K562 (cell line): ENCODE measurements around the gene FDX1. TPM values are rescaled to one million over a fixed set of nuclear protein-coding genes. Genes with fewer than 3 reads are reported as not detected.

Experiments used
- ATAC-seq: fragments of 200-7000 bp; cut with Tn5 transposase; 3 replicates; pipeline ENCODE4 v1.9.1; 2020; ENCODE audit warnings: moderate library complexity
- BruUV-seq: library from RNA; stranded (reverse); fragments of 400-500 nt; replicated peaks from 2 replicates; lab custom pipeline; 2021; lab: Mats Ljungman, UMichigan
- CTCF ChIA-PET: fragments of 300-600 bp; formaldehyde crosslinking; extraction: SDS; loops from one replicate; lab custom pipeline; 2021; ENCODE audit warnings: low intra/inter-chr PET ratio; lab: Yijun Ruan, JAX
- POLR2A ChIA-PET: fragments of 300-600, 350-650 bp; sonication (Branson Sonifier 250); formaldehyde crosslinking; extraction: SDS; loops from one replicate; lab custom pipeline; 2021; ENCODE audit warnings: antibody characterized with exemption, inconsistent platforms; lab: Yijun Ruan, JAX
- DNase-seq, 4 experiments: peaks; one replicate each; pipeline versions ENCODE4 v3.0.0 to v3.0.0-alpha.2; 2011 to 2018; ENCODE audit warnings: low spot score in 3 of 4, mixed read lengths in 3 of 4; ENCODE audit errors: extremely low read depth in 1 of 4
- FAIRE-seq: peaks from 2 replicates; lab custom pipeline; 2011; peaks lifted over from hg19 to GRCh38; lab: Jason Lieb, UNC
- H2AFZ ChIP-seq: 2 replicates; pipeline ENCODE4 v1.6.0; 2011; ENCODE audit warnings: low read depth, low read length, control low read depth, inconsistent platforms
- H3K27ac ChIP-seq: fragments of 200-600 bp; 3 replicates; pipeline ENCODE4 v1.8.0; 2011; ENCODE audit warnings: low read depth, mild to moderate bottlenecking, control low read depth, inconsistent platforms, low read length, moderate library complexity, mixed read lengths; ENCODE audit errors: extremely low read depth
- H3K27me3 ChIP-seq, 2 experiments: fragments of 300-600 bp in 1 of 2; 2 replicates in 1 of 2; 3 replicates in 1 of 2; pipeline versions ENCODE4 v1.6.0 to v1.8.0; 2011; ENCODE audit warnings: inconsistent platforms in 2 of 2, low read length in 2 of 2, mild to moderate bottlenecking in 1 of 2, mixed read lengths in 1 of 2, moderate library complexity in 1 of 2; ENCODE audit not compliant: control insufficient read depth in 2 of 2, insufficient read depth in 2 of 2
- H3K36me3 ChIP-seq: fragments of 300-600 bp; 3 replicates; pipeline ENCODE4 v1.8.0; 2011; ENCODE audit warnings: mild to moderate bottlenecking, low read length, inconsistent platforms; ENCODE audit not compliant: control insufficient read depth, insufficient read depth
- H3K4me1 ChIP-seq, 2 experiments: fragments of 200-600 bp in 1 of 2; replicated peaks in 1 of 2; 2 replicates in 1 of 2; 3 replicates in 1 of 2; pipeline versions ENCODE4 v1.5.1 to v1.8.0; 2011; ENCODE audit warnings: inconsistent platforms in 2 of 2, low read length in 2 of 2, mild to moderate bottlenecking in 1 of 2, mixed read lengths in 1 of 2, moderate library complexity in 1 of 2; ENCODE audit not compliant: control insufficient read depth in 2 of 2, insufficient read depth in 2 of 2
- H3K4me2 ChIP-seq: 2 replicates; pipeline ENCODE4 v1.6.1; 2011; ENCODE audit warnings: low read length, control low read depth, inconsistent platforms, mixed read lengths; ENCODE audit not compliant: insufficient read depth
- H3K4me3 ChIP-seq: fragments of 200-600 bp; sonication (generic), shearing (Covaris generic); 2 replicates; pipeline ENCODE4 v1.5.1; 2016; ENCODE audit warnings: control low read depth, inconsistent platforms
- H3K79me2 ChIP-seq: fragments of 200-600 bp; 3 replicates; pipeline ENCODE4 v1.8.0; 2011; ENCODE audit warnings: low read length, inconsistent platforms; ENCODE audit not compliant: control insufficient read depth, insufficient read depth
- H3K9ac ChIP-seq, 2 experiments: 2 replicates each; pipeline versions ENCODE4 v1.6.0 to v1.6.1; 2011; ENCODE audit warnings: low read depth in 2 of 2, low read length in 2 of 2, control low read depth in 1 of 2, inconsistent platforms in 1 of 2, mild to moderate bottlenecking in 1 of 2, mixed read lengths in 1 of 2; ENCODE audit not compliant: insufficient read depth in 1 of 2
- H3K9me1 ChIP-seq: one replicate; pipeline ENCODE4 v1.6.0; 2011; ENCODE audit warnings: inconsistent platforms, mild to moderate bottlenecking, low read length, moderate library complexity; ENCODE audit not compliant: control insufficient read depth, insufficient read depth
- H3K9me3 ChIP-seq: replicated peaks from 2 replicates; pipeline ENCODE4 v1.5.1; 2011; ENCODE audit warnings: low read depth, low read length, inconsistent platforms; ENCODE audit not compliant: control insufficient read depth, insufficient read depth
- H4K20me1 ChIP-seq: replicated peaks from 2 replicates; pipeline ENCODE4 v1.6.1; 2011; ENCODE audit warnings: low read length, inconsistent platforms, mixed read lengths; ENCODE audit not compliant: control insufficient read depth, insufficient read depth
- BCOR ChIP-seq: fragments of 450-650 bp; IDR thresholded peaks from 2 replicates; pipeline ENCODE4 v1.6.1; 2016
- C11orf30 ChIP-seq: fragments of 450-650 bp; IDR thresholded peaks from 2 replicates; pipeline ENCODE4 v1.6.1; 2016; ENCODE audit warnings: low read depth, mild to moderate bottlenecking
- CEBPB ChIP-seq: fragments of 450-650 bp; IDR thresholded peaks from 2 replicates; pipeline ENCODE4 v1.6.1; 2016; ENCODE audit warnings: missing genetic modification characterization, missing compliant biosample characterization
- DPF2 ChIP-seq: fragments of 450-650 bp; IDR thresholded peaks from 2 replicates; pipeline ENCODE4 v1.6.1; 2016
- FOXJ2 ChIP-seq: fragments of 200-800 bp; sonication (Bioruptor generic); IDR thresholded peaks from 2 replicates; pipeline ENCODE4 v1.6.1; 2016; ENCODE audit warnings: missing genetic modification characterization, missing compliant biosample characterization
- GATA2 ChIP-seq: sonication (generic); formaldehyde crosslinking; IDR thresholded peaks from 2 replicates; pipeline ENCODE4 v1.4.0; 2020; ENCODE audit warnings: mild to moderate bottlenecking, missing genetic modification reagents
- MAFF ChIP-seq: IDR thresholded peaks from 2 replicates; pipeline ENCODE4 v1.6.1; 2012; ENCODE audit warnings: low read length, improper control_type of control experiment
- MAFG ChIP-seq: fragments of 450-650 bp; conservative IDR thresholded peaks from 2 replicates; pipeline ENCODE4 v1.6.1; 2016; ENCODE audit warnings: missing genetic modification characterization, missing compliant biosample characterization
- MAFK ChIP-seq: IDR thresholded peaks from 2 replicates; pipeline ENCODE4 v1.6.1; 2011; ENCODE audit warnings: low read length, improper control_type of control experiment
- NR3C1 ChIP-seq: sonication (generic); formaldehyde crosslinking; IDR thresholded peaks from 2 replicates; pipeline ENCODE4 v1.8.1; 2022; ENCODE audit warnings: missing genetic modification reagents
- TRIM28 ChIP-seq: fragments of 450-650 bp; IDR thresholded peaks from 2 replicates; pipeline ENCODE4 v1.6.1; 2017
- ZNF143 ChIP-seq: sonication (generic); formaldehyde crosslinking; IDR thresholded peaks from 2 replicates; pipeline ENCODE4 v1.9.0; 2022; ENCODE audit warnings: mild to moderate bottlenecking, missing genetic modification reagents
- ZNF232 ChIP-seq: sonication (generic); formaldehyde crosslinking; IDR thresholded peaks from 2 replicates; pipeline ENCODE4 v1.8.0; 2022; ENCODE audit warnings: mild to moderate bottlenecking, missing genetic modification reagents
- ZNF282 ChIP-seq: sonication (generic); formaldehyde crosslinking; IDR thresholded peaks from 2 replicates; pipeline ENCODE4 v1.8.1; 2023; ENCODE audit warnings: missing genetic modification reagents
- ZNF316 ChIP-seq: fragments of 450-650 bp; IDR thresholded peaks from 2 replicates; pipeline ENCODE4 v1.6.1; 2016
- ZNF583 ChIP-seq: fragments of 250-450 bp; sonication (Bioruptor Pico); IDR thresholded peaks from 2 replicates; pipeline ENCODE4 v1.4.0; 2020
- ZNF77 ChIP-seq: fragments of 250-450 bp; sonication (Bioruptor Pico); IDR thresholded peaks from 2 replicates; pipeline ENCODE4 v1.5.0; 2020
- WGBS: fragments of 100-300 bp; shearing (Covaris generic); methylation state at CpG from one replicate; pipeline ENCODE4 v1.1.6; 2016; ENCODE audit warnings: low coverage, mixed read lengths; ENCODE audit not compliant: insufficient coverage; ENCODE audit errors: missing lambda C conversion rate; 5-methylcytosine and 5-hydroxymethylcytosine counted together
- in situ Hi-C: fragments of 300-500 bp; cut with MboI; formaldehyde crosslinking; loops from 4 replicates; pipeline ENCODE4 v1.15.0; 2018; ENCODE audit warnings: inconsistent platforms, mixed read lengths
- intact Hi-C: fragments of 100-400 bp; cut with micrococcal nuclease; formaldehyde crosslinking; loops from 2 replicates; pipeline ENCODE4 v1.14.2; 2022
- polyA plus RNA-seq, 8 experiments: library from polyadenylated mRNA; depleted of rRNA in 4 of 8; stranded (reverse) in 5 of 8; unstranded in 3 of 8; fragments of >200 nt; fragmentation: Nextera tagmentation in 2 of 8; fragmentation: Illumina TruSeq in 1 of 8; extraction: Ambion mirVana in 2 of 8; extraction: Trizol in 1 of 8; gene quantifications; 2 replicates each; pipeline versions ENCODE4 v1.2.1 to v1.2.3, GENCODE V29; 2011 to 2014; ENCODE audit warnings: inconsistent platforms in 1 of 8, missing spikeins in 1 of 8
- total RNA-seq, 7 experiments: library from RNA; depleted of rRNA in 6 of 7; stranded (reverse); fragments of >200 nt in 6 of 7; fragmentation: Illumina TruSeq in 2 of 7; extraction: Trizol in 2 of 7; gene quantifications; 2 replicates each; pipeline versions ENCODE4 v1.2.1 to v1.2.3, GENCODE V29; 2011 to 2021; ENCODE audit warnings: low replicate concordance in 1 of 7
- TF ChIP-seq, protein P1 (sequence below): fragments of 250-450 bp; sonication (Bioruptor Pico); IDR thresholded peaks from 2 replicates; pipeline ENCODE4 v1.5.0; 2021; ENCODE audit warnings: mild to moderate bottlenecking, borderline replicate concordance
- TF ChIP-seq, protein P2 (sequence below), 2 experiments: IDR thresholded peaks; 2 replicates each; pipeline ENCODE4 v1.6.1; 2012; ENCODE audit warnings: improper control_type of control experiment in 2 of 2, low read depth in 2 of 2, low read length in 2 of 2, borderline replicate concordance in 1 of 2

Gene FDX1
- total and polyA plus RNA-seq, 9 of the 15 experiments (the other 6 are each of a cell fraction or from before 2014, with no cell fraction given), result 6.4 to 14.3 (median 11.4) TPM

DNA sequence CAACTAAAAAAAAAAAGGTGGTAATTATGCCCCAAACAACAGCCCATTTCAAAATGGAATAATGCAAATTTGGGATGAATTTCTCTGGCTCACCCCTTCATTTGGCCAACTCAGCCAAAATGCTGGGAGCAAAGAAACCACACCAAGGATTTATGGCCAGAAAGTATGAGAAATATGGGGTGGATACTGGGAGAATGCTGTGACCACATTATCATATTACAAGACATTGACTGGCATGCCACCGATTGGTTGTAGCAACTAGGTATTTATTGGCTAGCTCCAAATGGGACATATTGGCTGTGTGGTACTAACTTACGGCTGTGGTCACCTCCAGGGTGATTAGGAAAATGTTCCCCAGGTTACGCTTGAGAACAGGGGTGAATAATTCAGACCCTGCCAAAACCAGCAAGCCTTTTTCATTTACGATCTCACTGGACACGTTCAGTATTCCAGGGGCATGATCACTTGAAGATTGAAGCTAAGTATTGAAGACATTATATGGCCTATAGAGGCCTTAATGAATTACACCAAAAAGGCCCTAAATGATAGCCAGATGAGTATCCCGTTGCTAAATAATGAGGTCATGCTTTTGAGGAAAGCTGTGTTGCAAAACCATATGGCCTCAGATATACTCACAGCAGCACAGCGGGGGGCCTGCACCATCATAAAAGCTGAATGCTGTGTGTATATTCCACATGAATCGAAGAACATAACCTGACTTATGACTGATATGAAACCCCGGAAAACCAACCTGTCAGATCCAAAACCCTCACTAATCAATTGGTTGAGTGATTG is 3.8 kb upstream of the FDX1 start (continued):
- no peak for TF ChIP-seq ZNF143 (CRISPR knock-in tag)
- TF ChIP-seq ZNF282, result no peak
- TF ChIP-seq CEBPB (tag), result peak; percentile 86
- TF ChIP-seq, protein P1, sequence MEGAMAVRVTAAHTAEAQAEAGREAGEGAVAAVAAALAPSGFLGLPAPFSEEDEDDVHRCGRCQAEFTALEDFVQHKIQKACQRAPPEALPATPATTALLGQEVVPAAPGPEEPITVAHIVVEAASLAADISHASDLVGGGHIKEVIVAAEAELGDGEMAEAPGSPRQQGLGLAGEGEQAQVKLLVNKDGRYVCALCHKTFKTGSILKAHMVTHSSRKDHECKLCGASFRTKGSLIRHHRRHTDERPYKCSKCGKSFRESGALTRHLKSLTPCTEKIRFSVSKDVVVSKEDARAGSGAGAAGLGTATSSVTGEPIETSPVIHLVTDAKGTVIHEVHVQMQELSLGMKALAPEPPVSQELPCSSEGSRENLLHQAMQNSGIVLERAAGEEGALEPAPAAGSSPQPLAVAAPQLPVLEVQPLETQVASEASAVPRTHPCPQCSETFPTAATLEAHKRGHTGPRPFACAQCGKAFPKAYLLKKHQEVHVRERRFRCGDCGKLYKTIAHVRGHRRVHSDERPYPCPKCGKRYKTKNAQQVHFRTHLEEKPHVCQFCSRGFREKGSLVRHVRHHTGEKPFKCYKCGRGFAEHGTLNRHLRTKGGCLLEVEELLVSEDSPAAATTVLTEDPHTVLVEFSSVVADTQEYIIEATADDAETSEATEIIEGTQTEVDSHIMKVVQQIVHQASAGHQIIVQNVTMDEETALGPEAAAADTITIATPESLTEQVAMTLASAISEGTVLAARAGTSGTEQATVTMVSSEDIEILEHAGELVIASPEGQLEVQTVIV (CRISPR knock-in tag), result no peak
- TF ChIP-seq ZNF77 (CRISPR knock-in tag), result no peak
- no peak for TF ChIP-seq GATA2
- 0 out of 2 replicates have a peak, but pooled peaks have one; percentile 16 for TF ChIP-seq DPF2
- TF ChIP-seq, all 486 proteins: peak for 12

DNA sequence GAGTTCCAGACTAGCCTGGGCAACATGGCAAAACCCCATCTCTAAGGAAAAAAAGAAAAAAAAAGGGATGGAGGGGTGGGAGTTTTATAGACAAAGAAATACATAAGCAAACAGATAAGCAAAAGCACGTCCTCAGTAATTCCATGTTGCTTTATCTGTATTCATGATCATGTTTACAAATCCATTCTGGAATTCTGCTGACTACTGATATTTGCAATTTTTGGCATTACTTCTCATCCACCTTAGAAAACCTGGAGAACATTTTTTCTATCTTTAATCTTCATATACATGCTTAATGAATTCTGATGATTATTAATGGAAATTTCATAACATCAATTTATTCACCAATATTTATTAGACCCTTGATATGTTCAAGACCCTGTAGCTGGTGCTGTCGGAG is 1.7 kb upstream of the FDX1 start:
- H3K4me2 ChIP-seq, result no peak overlapping the region
- peaks cover 28% of the 10 kb centered on the region for H3K79me2 ChIP-seq
- H3K27ac ChIP-seq, result no peak overlapping the region
- CTCF ChIA-PET, result no interaction called here
- H2AFZ ChIP-seq, result no peak overlapping the region
- no peaks in the 10 kb centered on the region for H3K27me3 ChIP-seq
- intact Hi-C loops, result no loop called here
- ATAC-seq (no peak), DNase-seq (no peak), FAIRE-seq (no peak)
- POLR2A ChIA-PET, result no interaction called here
- in situ Hi-C loops, result no loop called here
- H3K9ac ChIP-seq, result no peak overlapping the region
- 62% methylated on average over 2 of the region's 2 CpGs for WGBS
- TF ChIP-seq NR3C1 (CRISPR knock-in tag) (no peak), BCOR (no peak), FOXJ2 (tag) (no peak), MAFF (peak; percentile 65; the same call in 1 of the 2 replicates), ZNF316 (peak; percentile 85), MAFK (peak; percentile 58), ZNF583 (CRISPR knock-in tag) (no peak), TRIM28 (no peak), ZNF232 (CRISPR knock-in tag) (no peak), MAFG (peak; percentile 56; the same call in 1 of the 2 replicates), C11orf30 (peak; percentile 63)
- TF ChIP-seq, protein P2, sequence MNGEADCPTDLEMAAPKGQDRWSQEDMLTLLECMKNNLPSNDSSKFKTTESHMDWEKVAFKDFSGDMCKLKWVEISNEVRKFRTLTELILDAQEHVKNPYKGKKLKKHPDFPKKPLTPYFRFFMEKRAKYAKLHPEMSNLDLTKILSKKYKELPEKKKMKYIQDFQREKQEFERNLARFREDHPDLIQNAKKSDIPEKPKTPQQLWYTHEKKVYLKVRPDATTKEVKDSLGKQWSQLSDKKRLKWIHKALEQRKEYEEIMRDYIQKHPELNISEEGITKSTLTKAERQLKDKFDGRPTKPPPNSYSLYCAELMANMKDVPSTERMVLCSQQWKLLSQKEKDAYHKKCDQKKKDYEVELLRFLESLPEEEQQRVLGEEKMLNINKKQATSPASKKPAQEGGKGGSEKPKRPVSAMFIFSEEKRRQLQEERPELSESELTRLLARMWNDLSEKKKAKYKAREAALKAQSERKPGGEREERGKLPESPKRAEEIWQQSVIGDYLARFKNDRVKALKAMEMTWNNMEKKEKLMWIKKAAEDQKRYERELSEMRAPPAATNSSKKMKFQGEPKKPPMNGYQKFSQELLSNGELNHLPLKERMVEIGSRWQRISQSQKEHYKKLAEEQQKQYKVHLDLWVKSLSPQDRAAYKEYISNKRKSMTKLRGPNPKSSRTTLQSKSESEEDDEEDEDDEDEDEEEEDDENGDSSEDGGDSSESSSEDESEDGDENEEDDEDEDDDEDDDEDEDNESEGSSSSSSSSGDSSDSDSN (IDR thresholded peaks at IDR 0.05; ENCODE audit: borderline replicate concordance in 1 of 2, low read depth in 2 of 2, low read length in 2 of 2), result no peak
- H3K9me3 ChIP-seq, result no peaks in the 10 kb centered on the region
- no peak overlapping the region for H3K4me3 ChIP-seq
- H3K4me1 ChIP-seq, result peaks cover 11% of the 10 kb centered on the region in 2 experiments; a peak in 4 of 5 replicates
- H3K9me1 ChIP-seq, result no peaks in the 10 kb centered on the region
- no TSS peak for BruUV-seq
- H3K36me3 ChIP-seq, result no peaks in the 10 kb centered on the region
- H4K20me1 ChIP-seq, result no peaks in the 10 kb centered on the region; the same call in 1 of the 2 replicates
